Naive thymus-derived CD8-positive, alpha-beta T cell (primary cell): ENCODE measurements around the gene NKX2-1. TPM values are rescaled to one million over a fixed set of nuclear protein-coding genes. Genes with fewer than 3 reads are reported as not detected.
A peak's percentile ranks its signal among the peaks of the same experiment; 100 is the strongest.

Experiments used
- ATAC-seq, 2 donors: fragments of 150-1000 bp; cut with Tn5 transposase in 1 of 2; sonication (Bioruptor Pico), chemical (Tn5 transposase) in 1 of 2; 1 replicate in 1 of 2; 2 replicates in 1 of 2; pipeline ENCODE4 v1.10.0; 2021; ENCODE audit warnings: mild to moderate bottlenecking in 2 of 2, moderate library complexity in 2 of 2
- POLR2A ChIA-PET: fragments of 350-600 bp; sonication (Branson Sonifier 250); formaldehyde crosslinking; loops from one replicate; lab custom pipeline; 2021; ENCODE audit warnings: antibody characterized with exemption; lab: Charles Lee
- DNase-seq, 10 donors: peaks; one replicate each; pipeline versions ENCODE4 v3.0.0 to v3.0.0-alpha.2; 2020 to 2022
- H3K27ac Mint-ChIP-seq, 10 donors: one replicate each; pipeline ENCODE4 v1.8.0; 2020 to 2022; ENCODE audit warnings: mild to moderate bottlenecking in 10 of 10, mixed read lengths in 10 of 10, moderate library complexity in 4 of 10, inconsistent platforms in 1 of 10
- H3K27me3 Mint-ChIP-seq, 5 donors: one replicate each; pipeline ENCODE4 v1.8.0; 2021 to 2022; ENCODE audit warnings: mixed read lengths in 5 of 5
- H3K36me3 Mint-ChIP-seq, 3 donors: one replicate each; pipeline ENCODE4 v1.8.0; 2020 to 2022; ENCODE audit warnings: mixed read lengths in 3 of 3, mild to moderate bottlenecking in 2 of 3, inconsistent platforms in 1 of 3
- H3K4me1 Mint-ChIP-seq, 4 donors: one replicate each; pipeline ENCODE4 v1.8.0; 2021 to 2022; ENCODE audit warnings: mixed read lengths in 4 of 4
- H3K4me3 Mint-ChIP-seq, 10 donors: one replicate each; pipeline ENCODE4 v1.8.0; 2020 to 2022; ENCODE audit warnings: mild to moderate bottlenecking in 10 of 10, mixed read lengths in 10 of 10, moderate library complexity in 6 of 10, inconsistent platforms in 1 of 10
- H3K9me3 Mint-ChIP-seq, 9 donors: one replicate each; pipeline ENCODE4 v1.8.0; 2020 to 2022; ENCODE audit warnings: mixed read lengths in 9 of 9, mild to moderate bottlenecking in 3 of 9, inconsistent platforms in 1 of 9, moderate library complexity in 1 of 9
- polyA plus RNA-seq, 3 donors: library from polyadenylated mRNA; unstranded; fragments of 300-500 nt; fragmentation: Illumina TruSeq; gene quantifications; one replicate each; pipeline ENCODE4 v1.2.3, GENCODE V29; 2021
- total RNA-seq, 8 experiments: library from RNA in 2 of 8; stranded (reverse) in 2 of 8; gene quantifications; one replicate each; pipeline ENCODE4 v1.2.3 and lab custom pipeline; 2021 to 2026

Gene NKX2-1
- total and polyA plus RNA-seq, 5 experiments from 2014 or later = not detected

DNA sequence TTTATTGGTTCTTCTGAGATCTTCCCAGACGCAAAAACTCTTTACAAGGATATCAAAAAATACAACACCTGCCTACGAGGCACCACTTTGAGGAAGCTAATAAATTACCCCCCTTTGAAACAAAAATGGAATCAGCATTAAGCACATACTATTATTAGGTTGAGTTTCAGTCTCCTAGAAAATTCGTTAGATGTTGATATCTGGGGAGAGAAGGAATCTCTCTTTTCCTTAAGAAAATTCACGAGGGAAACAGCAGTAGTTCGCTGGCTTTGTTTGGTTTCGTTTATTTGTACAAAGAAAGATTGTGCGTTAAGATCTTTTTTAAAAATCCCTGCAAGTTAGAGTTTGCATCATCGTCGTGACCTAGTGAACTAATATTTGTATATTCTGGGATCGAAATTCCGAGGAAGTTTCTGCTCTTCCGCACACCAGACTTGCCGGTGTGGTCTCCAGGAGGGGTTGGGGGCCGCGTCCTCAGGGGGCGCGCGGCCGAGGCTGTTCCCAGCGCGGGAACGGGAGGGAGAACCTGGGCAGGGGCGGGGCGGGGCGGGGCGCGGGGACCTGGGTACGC lies 12.1 kb downstream of the NKX2-1 start:
- Mint-ChIP-seq H3K36me3 (peaks cover 5 to 33% (median 6%) of the 10 kb centered on the region in 3 donors), H3K9me3 (peaks cover 0 to 24% (median 5%) of the 10 kb centered on the region in 9 donors), H3K4me3 (peak overlapping the region in 4 of 10 donors; percentile 5 to 35 (median 14)), H3K4me1 (peaks cover 11 to 32% (median 23%) of the 10 kb centered on the region in 4 donors), H3K27ac (no peak overlapping the region), H3K27me3 (peaks cover 62 to 95% (median 75%) of the 10 kb centered on the region in 5 donors)
- no peak for ATAC-seq
- POLR2A ChIA-PET = no interaction called here
- no peak for DNase-seq

DNA sequence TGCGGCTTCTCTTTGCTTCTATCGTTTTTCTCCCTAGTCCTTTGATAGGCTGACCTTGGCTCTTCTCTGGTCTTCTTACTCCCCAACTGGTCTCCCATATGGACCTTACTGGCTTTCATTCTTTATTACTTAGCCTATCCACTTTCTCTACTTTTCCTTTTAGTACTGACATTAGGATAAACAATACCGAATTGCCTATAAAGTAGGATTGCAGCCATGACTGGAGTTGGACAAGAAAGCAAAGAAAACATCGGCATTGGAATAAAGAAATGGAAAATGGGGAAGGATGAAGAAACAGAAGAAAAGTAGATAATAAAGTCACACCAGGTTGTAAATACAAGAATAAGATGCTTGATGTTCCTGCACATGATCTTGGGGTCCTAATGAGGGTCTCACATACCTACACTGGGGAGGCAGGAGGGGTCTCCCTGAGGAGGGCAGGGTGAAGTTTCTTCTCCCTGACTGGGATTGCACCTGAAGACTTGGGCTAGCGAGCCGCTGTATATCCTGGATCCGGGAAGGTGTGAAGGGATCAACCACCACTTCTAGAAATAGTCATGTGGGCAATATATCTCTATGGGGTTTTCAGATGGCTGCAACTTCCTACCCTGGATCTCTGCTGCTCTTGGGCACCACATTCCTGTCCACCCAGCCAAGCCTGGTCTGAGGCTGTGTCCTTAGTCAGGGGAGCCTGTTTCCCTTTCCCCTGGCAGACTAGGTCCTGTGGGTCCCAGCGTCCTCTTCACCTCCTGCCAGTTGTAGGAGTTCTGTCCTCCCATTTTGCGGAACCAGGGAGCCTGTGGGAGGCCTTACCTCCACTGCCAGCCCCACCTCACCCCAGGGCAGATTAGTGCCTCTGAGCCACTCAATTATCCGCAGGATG lies 13.1 kb downstream of the NKX2-1 start:
- ATAC-seq (no peak), DNase-seq (no peak)
- peak overlapping the region in 6 of 10 donors; percentile 12 to 44 (median 20) for H3K4me3 Mint-ChIP-seq
- peaks cover 63 to 95% (median 73%) of the 10 kb centered on the region in 5 donors for H3K27me3 Mint-ChIP-seq
- H3K36me3 Mint-ChIP-seq = peaks cover 5 to 33% (median 6%) of the 10 kb centered on the region in 3 donors
- no peak overlapping the region for H3K27ac Mint-ChIP-seq
- peaks cover 0 to 24% (median 5%) of the 10 kb centered on the region in 9 donors for H3K9me3 Mint-ChIP-seq
- peaks cover 11 to 32% (median 21%) of the 10 kb centered on the region in 4 donors for H3K4me1 Mint-ChIP-seq
- POLR2A ChIA-PET = no interaction called here

DNA sequence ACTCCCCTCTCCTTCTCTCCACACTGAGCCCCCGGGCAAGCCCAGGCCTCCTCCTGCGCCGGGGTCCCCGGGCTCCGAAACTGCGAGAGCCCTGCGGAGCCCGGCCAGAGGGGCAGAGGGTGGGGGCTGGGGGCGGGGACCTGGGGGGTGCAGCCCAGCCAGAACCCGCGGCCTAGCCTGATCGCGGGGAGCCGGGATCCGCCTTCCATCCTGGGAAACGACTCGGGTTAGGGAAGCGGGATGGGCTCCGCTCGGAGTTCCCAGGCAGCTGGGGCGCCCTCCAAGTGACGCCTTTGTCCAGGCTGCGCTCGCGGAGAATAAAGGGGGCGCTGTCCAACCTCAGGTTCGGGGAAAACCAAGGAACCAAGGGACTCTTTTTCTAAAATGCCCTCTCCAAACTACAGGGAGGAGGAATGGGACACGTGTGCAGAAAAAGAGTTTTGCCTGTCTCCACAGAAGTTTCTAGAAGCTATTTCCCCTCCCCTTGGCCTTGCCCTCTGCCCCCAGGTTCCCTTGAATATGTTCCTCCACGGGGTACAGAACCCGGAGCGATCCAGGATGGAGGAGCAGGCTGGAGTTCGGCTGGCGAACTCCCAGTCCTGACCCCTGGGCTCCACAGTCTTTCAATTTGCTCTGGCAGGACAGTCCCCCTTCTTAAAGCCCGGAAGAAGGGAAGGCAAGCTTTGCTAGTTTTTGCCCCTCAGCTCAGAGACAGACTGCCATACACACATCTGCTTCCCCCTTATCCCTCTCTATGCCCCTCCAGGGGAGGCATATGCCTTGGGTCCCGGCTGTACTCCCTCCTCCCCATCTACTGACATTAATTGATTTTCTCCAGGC lies 13.9 kb downstream of the NKX2-1 start:
- peaks cover 5 to 33% (median 6%) of the 10 kb centered on the region in 3 donors for H3K36me3 Mint-ChIP-seq
- peaks cover 0 to 24% (median 5%) of the 10 kb centered on the region in 9 donors for H3K9me3 Mint-ChIP-seq
- POLR2A ChIA-PET = no interaction called here
- no peak for ATAC-seq
- DNase-seq = no peak
- H3K27me3 Mint-ChIP-seq = peaks cover 67 to 94% (median 76%) of the 10 kb centered on the region in 5 donors
- no peak overlapping the region for H3K27ac Mint-ChIP-seq
- H3K4me3 Mint-ChIP-seq = peak overlapping the region in 5 of 10 donors; percentile 4 to 44 (median 26)
- peaks cover 11 to 32% (median 21%) of the 10 kb centered on the region in 4 donors for H3K4me1 Mint-ChIP-seq

DNA sequence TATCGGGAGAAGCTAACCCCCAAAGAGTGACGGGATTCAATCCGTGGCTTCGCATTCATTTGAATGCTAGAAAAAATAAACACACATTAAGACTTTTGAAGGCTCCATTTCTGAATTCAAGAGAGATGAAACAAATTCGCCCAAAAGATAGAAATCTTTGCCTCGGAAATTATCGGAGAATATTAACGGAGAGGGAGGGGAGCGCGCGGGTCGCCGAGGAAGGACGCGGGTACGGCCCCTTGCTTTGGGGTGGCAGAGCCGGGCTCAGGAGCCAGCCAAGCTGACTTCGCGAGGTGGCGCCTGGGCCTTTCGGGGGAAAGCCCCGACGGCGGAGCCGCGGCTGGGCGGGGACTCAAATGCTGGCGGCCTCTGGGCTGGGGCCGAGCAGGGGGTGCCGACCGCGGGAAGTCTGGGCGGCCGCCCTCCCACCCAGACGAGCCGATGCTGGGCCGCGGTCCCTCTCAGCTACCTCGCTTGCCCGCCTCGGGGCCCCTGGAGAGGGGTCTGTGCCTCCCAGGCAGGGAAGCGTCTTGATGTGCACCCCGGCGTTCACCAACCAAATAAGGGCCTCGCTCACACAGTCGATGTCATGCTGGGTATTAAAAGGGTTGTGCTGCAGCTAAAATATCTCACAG lies 14.7 kb downstream of the NKX2-1 start:
- H3K4me3 Mint-ChIP-seq = peak overlapping the region in 8 of 10 donors; percentile 1 to 73 (median 62)
- no peak overlapping the region for H3K27ac Mint-ChIP-seq
- ATAC-seq (peak in 1 of 2 donors; percentile 23), DNase-seq (no peak)
- POLR2A ChIA-PET = no interaction called here
- peaks cover 5 to 33% (median 6%) of the 10 kb centered on the region in 3 donors for H3K36me3 Mint-ChIP-seq
- peaks cover 62 to 91% (median 72%) of the 10 kb centered on the region in 5 donors for H3K27me3 Mint-ChIP-seq
- peaks cover 11 to 32% (median 21%) of the 10 kb centered on the region in 4 donors for H3K4me1 Mint-ChIP-seq
- H3K9me3 Mint-ChIP-seq = peaks cover 0 to 24% (median 5%) of the 10 kb centered on the region in 9 donors

DNA sequence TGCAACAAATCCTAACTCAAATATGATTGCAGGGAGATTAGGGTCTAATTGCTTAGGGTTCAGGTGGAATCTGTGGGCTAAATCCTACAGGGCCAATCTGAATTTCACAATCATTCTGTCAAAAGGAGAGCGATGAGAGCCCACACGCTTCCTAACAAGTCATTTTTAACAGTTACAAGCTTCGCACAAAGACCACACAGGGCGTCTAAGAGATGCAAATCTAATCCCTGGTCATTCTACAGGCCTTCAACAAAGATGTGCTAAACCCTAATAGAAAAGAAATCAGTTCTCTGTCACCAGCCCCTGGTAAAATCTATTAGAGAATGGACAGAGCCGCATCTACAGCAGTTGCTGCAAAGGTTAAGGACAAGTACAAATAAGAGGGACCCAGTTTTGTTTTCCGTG lies 15.3 kb downstream of the NKX2-1 start:
- Mint-ChIP-seq H3K4me3 (peak overlapping the region in 7 of 10 donors; percentile 1 to 73 (median 68)), H3K27ac (no peak overlapping the region), H3K9me3 (peaks cover 0 to 24% (median 5%) of the 10 kb centered on the region in 9 donors), H3K27me3 (peaks cover 61 to 91% (median 69%) of the 10 kb centered on the region in 5 donors), H3K4me1 (peaks cover 11 to 32% (median 21%) of the 10 kb centered on the region in 4 donors), H3K36me3 (peaks cover 5 to 33% (median 6%) of the 10 kb centered on the region in 3 donors)
- ATAC-seq = no peak
- no peak for DNase-seq
- POLR2A ChIA-PET = no interaction called here

DNA sequence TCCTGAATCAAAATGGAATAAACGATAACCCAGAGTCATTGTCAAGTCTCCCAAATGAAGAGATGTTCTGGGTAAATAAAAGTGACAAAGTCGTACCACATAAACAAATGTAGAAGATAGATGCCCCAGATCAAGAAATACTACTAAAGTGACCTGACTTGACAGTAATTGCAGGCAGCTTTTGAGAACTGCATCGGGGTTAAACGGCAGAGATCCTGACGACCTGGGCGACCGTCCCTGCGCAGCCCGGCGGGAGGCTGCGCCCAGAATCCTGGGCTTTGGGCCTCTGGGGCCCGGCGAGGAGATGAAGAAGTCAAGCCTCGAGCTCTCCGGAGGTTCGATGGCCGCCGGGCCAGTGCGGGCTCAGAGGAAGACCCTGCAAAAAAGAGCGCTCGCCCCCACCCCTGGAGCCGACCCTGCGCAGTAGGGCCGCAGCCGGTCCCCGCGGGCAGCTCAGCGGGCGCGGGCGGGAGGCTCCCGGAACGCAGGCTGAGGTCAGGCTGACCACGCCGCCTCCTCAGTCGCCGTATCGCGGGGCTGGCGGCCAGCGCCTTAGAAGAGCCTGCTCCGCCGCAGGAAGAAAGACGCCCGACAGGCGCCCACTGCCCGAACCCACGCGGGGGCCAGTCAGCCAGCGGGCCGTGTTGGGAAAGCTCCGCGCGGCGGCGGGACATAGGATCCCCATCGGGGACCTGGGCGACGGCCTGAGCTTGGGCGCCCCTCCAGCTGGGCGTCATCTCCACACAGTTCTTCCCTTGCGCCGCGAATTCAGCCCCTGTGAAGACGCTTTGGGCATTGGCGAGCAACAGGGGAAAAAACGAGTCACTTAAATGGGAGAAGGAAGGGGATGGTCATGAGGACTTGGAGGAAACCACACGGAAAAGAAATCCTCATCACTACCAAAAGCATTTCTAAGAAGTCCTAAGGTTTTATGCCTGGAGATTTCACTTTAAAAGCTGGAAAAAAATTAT lies 16.0 kb downstream of the NKX2-1 start:
- no peak for DNase-seq
- Mint-ChIP-seq H3K4me1 (peaks cover 10 to 32% (median 20%) of the 10 kb centered on the region in 4 donors), H3K4me3 (peak overlapping the region in 7 of 10 donors; percentile 41 to 73 (median 54)), H3K36me3 (peaks cover 3 to 29% (median 6%) of the 10 kb centered on the region in 3 donors), H3K27ac (no peak overlapping the region), H3K27me3 (peaks cover 56 to 89% (median 63%) of the 10 kb centered on the region in 5 donors), H3K9me3 (peaks cover 0 to 18% (median 5%) of the 10 kb centered on the region in 9 donors)
- ATAC-seq = no peak
- POLR2A ChIA-PET = no interaction called here

DNA sequence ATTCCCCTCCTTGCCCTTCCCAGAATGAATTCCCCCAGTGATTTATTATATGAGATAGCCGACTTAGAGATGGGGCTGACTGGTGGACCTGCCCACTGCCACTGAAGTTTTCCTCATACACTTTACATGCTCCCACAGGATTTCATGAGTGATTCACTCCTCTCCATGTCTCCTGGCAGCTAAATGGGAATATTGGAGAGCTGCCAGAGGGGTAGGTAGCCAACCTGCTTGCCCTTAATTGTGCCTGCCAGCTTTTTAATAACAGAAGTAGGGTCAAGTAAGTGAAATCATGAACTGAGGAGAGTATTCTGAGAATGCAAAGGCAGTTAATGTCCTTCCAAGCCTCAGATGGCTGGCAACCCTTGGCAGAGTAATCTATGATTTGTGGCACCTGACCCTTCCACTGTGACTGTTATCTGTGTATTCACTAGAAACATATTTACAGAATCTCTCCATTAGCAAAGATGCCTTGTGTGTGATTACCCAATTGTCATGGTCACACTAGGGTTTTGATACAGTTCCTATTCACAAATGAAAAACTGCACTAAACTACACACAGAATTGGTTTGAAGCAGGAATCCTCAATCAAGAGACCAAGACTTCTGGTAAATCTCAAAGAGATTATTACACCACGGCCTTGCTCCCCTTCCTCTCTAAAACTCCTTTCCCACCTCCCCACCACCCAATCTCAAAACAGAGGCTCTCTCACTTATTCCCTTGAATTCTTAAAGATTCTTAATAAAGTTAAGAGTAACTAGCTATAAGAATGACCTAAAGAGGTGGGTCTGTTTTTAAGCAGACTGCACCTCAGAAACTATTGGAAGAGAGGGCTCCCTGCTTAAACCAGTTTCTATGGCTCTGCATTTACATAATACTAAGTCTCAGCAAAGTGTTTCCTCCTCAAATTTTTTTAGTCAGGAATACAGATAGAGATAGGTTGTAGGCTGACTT lies 17.2 kb downstream of the NKX2-1 start:
- peaks cover 54 to 84% (median 60%) of the 10 kb centered on the region in 5 donors for H3K27me3 Mint-ChIP-seq
- POLR2A ChIA-PET = no interaction called here
- no peak overlapping the region for H3K4me3 Mint-ChIP-seq
- peaks cover 10 to 29% (median 19%) of the 10 kb centered on the region in 4 donors for H3K4me1 Mint-ChIP-seq
- ATAC-seq (no peak), DNase-seq (no peak)
- H3K27ac Mint-ChIP-seq = peak overlapping the region in 1 of 10 donors; percentile 31
- H3K36me3 Mint-ChIP-seq = peaks cover 3 to 24% (median 6%) of the 10 kb centered on the region in 3 donors
- peaks cover 0 to 17% (median 5%) of the 10 kb centered on the region in 9 donors for H3K9me3 Mint-ChIP-seq

GRCh38 chr14:36498938-36499337 lies 21.1 kb downstream of the NKX2-1 start:
- H3K27me3 Mint-ChIP-seq = peaks cover 34 to 64% (median 42%) of the 10 kb centered on the region in 5 donors
- H3K9me3 Mint-ChIP-seq = peaks cover 0 to 13% (median 0%) of the 10 kb centered on the region in 9 donors
- no peak for ATAC-seq
- H3K4me3 Mint-ChIP-seq = no peak overlapping the region
- no peak overlapping the region for H3K27ac Mint-ChIP-seq
- peaks cover 4 to 7% (median 4%) of the 10 kb centered on the region in 4 donors for H3K4me1 Mint-ChIP-seq
- POLR2A ChIA-PET = no interaction called here
- no peak for DNase-seq
- peaks cover 0 to 5% (median 3%) of the 10 kb centered on the region in 3 donors for H3K36me3 Mint-ChIP-seq

DNA sequence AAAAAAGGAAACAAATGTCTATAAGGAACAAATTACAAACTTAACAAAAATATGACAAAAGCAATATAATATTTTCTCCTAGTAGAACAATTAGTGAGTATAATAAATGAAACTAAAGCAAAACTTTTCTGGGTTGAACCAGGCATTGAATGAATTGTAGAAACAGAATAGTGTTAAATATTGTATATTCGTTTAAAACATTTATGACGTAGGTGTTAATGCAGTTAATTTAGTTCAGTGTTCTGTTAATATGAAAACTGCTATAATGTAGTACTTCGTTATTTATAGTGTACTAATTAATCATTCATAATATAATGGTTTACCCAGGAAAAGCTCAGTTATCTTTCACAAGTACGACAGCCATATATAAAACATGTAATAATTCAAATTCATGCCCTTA lies 23.7 kb downstream of the NKX2-1 start:
- Mint-ChIP-seq H3K4me1 (no peaks in the 10 kb centered on the region), H3K36me3 (no peaks in the 10 kb centered on the region), H3K4me3 (no peak overlapping the region), H3K9me3 (peaks cover 0 to 3% (median 0%) of the 10 kb centered on the region in 9 donors), H3K27ac (no peak overlapping the region), H3K27me3 (peaks cover 21 to 65% (median 33%) of the 10 kb centered on the region in 5 donors)
- DNase-seq (no peak), ATAC-seq (no peak)
- POLR2A ChIA-PET = no interaction called here

GRCh38 chr14:36495666-36496065 lies 24.4 kb downstream of the NKX2-1 start:
- Mint-ChIP-seq H3K4me1 (no peaks in the 10 kb centered on the region), H3K9me3 (peaks cover 0 to 3% (median 0%) of the 10 kb centered on the region in 9 donors), H3K4me3 (no peak overlapping the region), H3K27ac (no peak overlapping the region), H3K27me3 (peaks cover 24 to 70% (median 36%) of the 10 kb centered on the region in 5 donors), H3K36me3 (no peaks in the 10 kb centered on the region)
- ATAC-seq = no peak
- no peak for DNase-seq
- POLR2A ChIA-PET = no interaction called here
